ENCODE data around the gene LINC00305.

DNA sequence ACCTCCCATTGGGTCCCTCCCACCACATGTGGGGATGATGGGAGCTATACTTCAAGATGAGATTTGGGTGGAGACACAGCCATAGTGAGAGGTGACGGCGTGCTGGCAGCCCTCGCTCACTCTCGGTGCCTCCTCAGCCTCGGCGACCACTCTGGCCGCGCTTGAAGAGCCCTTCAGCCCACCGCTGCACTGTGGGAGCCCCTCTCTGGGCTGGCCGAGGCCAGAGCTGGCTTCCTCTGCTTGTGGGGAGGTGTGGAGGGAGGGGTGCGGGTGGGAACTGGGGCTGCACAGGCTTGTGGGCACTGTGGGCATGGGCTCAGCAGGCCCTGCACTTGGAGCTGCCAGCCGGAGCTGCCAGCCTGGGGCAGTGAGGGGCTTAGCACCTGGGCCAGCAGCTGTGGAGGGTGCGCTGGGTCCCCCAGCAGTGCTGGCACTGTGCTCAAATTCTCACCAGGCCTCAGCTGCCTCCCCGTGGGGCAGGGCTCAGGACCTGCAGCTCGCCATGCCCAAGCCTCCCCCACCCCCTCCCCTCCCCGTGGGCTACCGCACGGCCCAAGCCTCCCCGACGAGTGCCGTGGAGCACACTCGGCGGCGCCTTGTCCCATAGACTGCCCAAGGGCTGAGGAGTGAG is 106.0 kb downstream of the LINC00305 start:
- TF ChIP-seq ZNF644 (CRISPR knock-in tag; IDR thresholded peaks at IDR 0.05; ENCODE audit: low read depth) (no peak), TEAD2 (CRISPR knock-in tag; IDR thresholded peaks at IDR 0.05) (no peak), FOXP1 (IDR thresholded peaks at IDR 0.05) (no peak), FOXP1 (CRISPR knock-in tag; IDR thresholded peaks at IDR 0.05) (no peak), MYC (CRISPR knock-in tag; IDR thresholded peaks at IDR 0.05; ENCODE audit: borderline replicate concordance) (no peak), MAZ (IDR thresholded peaks at IDR 0.05; ENCODE audit: borderline replicate concordance, low read depth, low read length) (no peak), MAZ (CRISPR knock-in tag; IDR thresholded peaks at IDR 0.05; ENCODE audit: low read depth) (no peak), ZSCAN31 (CRISPR knock-in tag; IDR thresholded peaks at IDR 0.05; ENCODE audit: low read depth) (no peak), SMC3 (IDR thresholded peaks at IDR 0.05; ENCODE audit: low read length) (no peak), SUZ12 (IDR thresholded peaks at IDR 0.05; ENCODE audit: low read depth, low read length) (no peak)
